HepG2 (cell line): ENCODE results near the gene RORB. TPM values are rescaled to one million over a fixed set of nuclear protein-coding genes. Genes with fewer than 3 reads are reported as not detected.

Experiments
- ATAC-seq: fragments of 200-7000 bp; cut with Tn5 transposase; 3 replicates; pipeline ENCODE4 v1.9.1; 2020; ENCODE audit warnings: mild to moderate bottlenecking, moderate library complexity
- BruUV-seq: library from RNA; stranded (reverse); fragments of 400-500 nt; replicated peaks from 2 replicates; lab custom pipeline; 2021; lab: Mats Ljungman, UMichigan
- CTCF ChIA-PET: fragments of 300-600 bp; formaldehyde crosslinking; extraction: SDS; loops from one replicate; lab custom pipeline; 2021; ENCODE audit warnings: low total read pairs, inconsistent platforms, low intra/inter-chr PET ratio; lab: Yijun Ruan, JAX
- POLR2A ChIA-PET: fragments of 350-600 bp; sonication (Branson Sonifier 250); formaldehyde crosslinking; loops from one replicate; lab custom pipeline; 2020; ENCODE audit warnings: antibody characterized with exemption, inconsistent platforms; lab: Yijun Ruan, JAX
- DNase-seq: peaks from one replicate; pipeline ENCODE4 v3.0.0-alpha.2; 2015; ENCODE audit warnings: low spot score
- FAIRE-seq: peaks from 3 replicates; lab custom pipeline; 2011; peaks lifted over from hg19 to GRCh38; lab: Jason Lieb, UNC
- H2AFZ ChIP-seq: one replicate; pipeline ENCODE4 v1.6.1; 2011; ENCODE audit warnings: low read length, inconsistent platforms
- H3K27ac ChIP-seq: fragments of 300-600 bp; 3 replicates; pipeline ENCODE4 v1.8.0; 2011; ENCODE audit warnings: mixed run types, mild to moderate bottlenecking, mixed read lengths, low read length, inconsistent platforms; ENCODE audit not compliant: insufficient read depth; ENCODE audit errors: extremely low read length
- H3K27me3 ChIP-seq, 2 experiments: fragments of 200-600 bp in 1 of 2; 2 replicates in 1 of 2; 3 replicates in 1 of 2; pipeline versions ENCODE4 v1.6.0 to v1.8.0; 2011; ENCODE audit warnings: low read length in 2 of 2, mild to moderate bottlenecking in 2 of 2, moderate library complexity in 2 of 2, inconsistent platforms in 1 of 2; ENCODE audit not compliant: insufficient read depth in 2 of 2, control insufficient read depth in 1 of 2
- H3K36me3 ChIP-seq, 2 experiments: fragments of 200-600 bp in 1 of 2; replicated peaks in 1 of 2; 2 replicates in 1 of 2; 3 replicates in 1 of 2; pipeline versions ENCODE4 v1.5.1 to v1.8.0; 2011; ENCODE audit warnings: low read length in 2 of 2, inconsistent platforms in 1 of 2; ENCODE audit not compliant: insufficient read depth in 2 of 2, control insufficient read depth in 1 of 2
- H3K4me1 ChIP-seq: 2 replicates; pipeline ENCODE4 v1.5.1; 2012; ENCODE audit warnings: low read length, inconsistent platforms; ENCODE audit not compliant: insufficient read depth
- H3K4me2 ChIP-seq: 2 replicates; pipeline ENCODE4 v1.6.0; 2011; ENCODE audit warnings: low read depth, low read length, inconsistent platforms
- H3K4me3 ChIP-seq, 3 experiments: fragments of 200-600 bp in 1 of 3; sonication (generic), shearing (Covaris generic) in 1 of 3; replicated peaks in 1 of 3; 2 replicates each; pipeline ENCODE4 v1.5.1; 2011 to 2016; ENCODE audit warnings: low read length in 3 of 3, inconsistent platforms in 2 of 3, low read depth in 2 of 3, mild to moderate bottlenecking in 2 of 3, control low read depth in 1 of 3, mixed read lengths in 1 of 3; ENCODE audit not compliant: insufficient read depth in 1 of 3
- H3K79me2 ChIP-seq: one replicate; pipeline ENCODE4 v1.6.1; 2011; ENCODE audit warnings: low read length, inconsistent platforms; ENCODE audit not compliant: insufficient read depth
- H3K9ac ChIP-seq: 2 replicates; pipeline ENCODE4 v1.6.0; 2011; ENCODE audit warnings: mild to moderate bottlenecking, low read depth, low read length, inconsistent platforms; ENCODE audit not compliant: insufficient read depth
- H3K9me3 ChIP-seq: 2 replicates; pipeline ENCODE4 v1.5.1; 2012; ENCODE audit warnings: mild to moderate bottlenecking, low read length
- H4K20me1 ChIP-seq: 2 replicates; pipeline ENCODE4 v1.6.0; 2011; ENCODE audit warnings: inconsistent platforms, mild to moderate bottlenecking, low read length, moderate library complexity; ENCODE audit not compliant: insufficient read depth
- ATF3 ChIP-seq: sonication (generic); formaldehyde crosslinking; IDR thresholded peaks from 2 replicates; pipeline ENCODE4 v1.4.0; 2020; ENCODE audit warnings: missing genetic modification reagents
- CBX2 ChIP-seq, 2 experiments: fragments of 200-600 bp in 1 of 2; sonication (generic); formaldehyde crosslinking in 1 of 2; IDR thresholded peaks; 2 replicates each; pipeline versions ENCODE4 v1.7.0 to v1.8.1; 2018 to 2022; ENCODE audit warnings: low read depth in 2 of 2, low read length in 1 of 2, mild to moderate bottlenecking in 1 of 2, missing genetic modification reagents in 1 of 2
- IKZF4 ChIP-seq: sonication (generic); formaldehyde crosslinking; IDR thresholded peaks from 2 replicates; pipeline ENCODE4 v1.5.1; 2020; ENCODE audit warnings: borderline replicate concordance, mild to moderate bottlenecking, low read depth, missing genetic modification reagents; ENCODE audit errors: not compliant biosample characterization
- MAZ ChIP-seq, 2 experiments: sonication (generic) in 1 of 2; formaldehyde crosslinking in 1 of 2; IDR thresholded peaks; 2 replicates each; pipeline versions ENCODE4 v1.5.0 to v1.6.1; 2012 to 2020; ENCODE audit warnings: low read depth in 2 of 2, mild to moderate bottlenecking in 2 of 2, borderline replicate concordance in 1 of 2, improper control_type of control experiment in 1 of 2, low read length in 1 of 2, missing genetic modification reagents in 1 of 2, moderate library complexity in 1 of 2
- ZSCAN30 ChIP-seq: sonication (generic); formaldehyde crosslinking; IDR thresholded peaks from 2 replicates; pipeline ENCODE4 v1.5.0; 2020; ENCODE audit warnings: mild to moderate bottlenecking, missing genetic modification reagents
- WGBS: methylation state at CpG from one replicate; pipeline ENCODE4 v1.1.6; 2017; ENCODE audit warnings: low lambda C conversion rate; 5-methylcytosine and 5-hydroxymethylcytosine counted together
- in situ Hi-C: cut with HindIII; loops from 2 replicates; pipeline ENCODE4 v1.10.0; 2017; ENCODE audit warnings: low pct_unique_long_range_greater_than_20kb; ENCODE audit not compliant: extremely low pct_ligation_motif_present
- intact Hi-C: fragments of 100-400 bp; cut with micrococcal nuclease; formaldehyde crosslinking; loops from one replicate; pipeline ENCODE4 v1.10.0; 2022; ENCODE audit not compliant: unreplicated experiment
- polyA plus RNA-seq, 8 experiments: library from polyadenylated mRNA; depleted of rRNA in 3 of 8; stranded (reverse) in 7 of 8; unstranded in 1 of 8; fragments of >200 nt; fragmentation: Illumina TruSeq in 4 of 8; extraction: Trizol in 4 of 8; gene quantifications; 2 replicates each; pipeline versions ENCODE4 v1.2.1 to v1.2.3, GENCODE V29; 2011 to 2016; ENCODE audit warnings: low read depth in 4 of 8, missing spikeins in 1 of 8, mixed read lengths in 1 of 8; ENCODE audit not compliant: insufficient read depth in 1 of 8
- total RNA-seq, 5 experiments: library from RNA; depleted of rRNA; stranded (reverse); fragments of >200 nt; fragmentation: Illumina TruSeq; extraction: Trizol; gene quantifications; 2 replicates each; pipeline ENCODE4 v1.2.3, GENCODE V29; 2016; ENCODE audit warnings: low read depth in 1 of 5
- TF ChIP-seq, protein P1 (sequence below): sonication (generic); formaldehyde crosslinking; IDR thresholded peaks from 2 replicates; pipeline ENCODE4 v1.8.0; 2022; ENCODE audit warnings: mild to moderate bottlenecking, missing genetic modification reagents
- TF ChIP-seq, protein P2 (sequence below): IDR thresholded peaks from 2 replicates; pipeline ENCODE4 v1.4.0; 2020; ENCODE audit warnings: mild to moderate bottlenecking, missing genetic modification reagents
- TF ChIP-seq, protein P3 (sequence below): sonication (generic); formaldehyde crosslinking; IDR thresholded peaks from 2 replicates; pipeline ENCODE4 v1.5.0; 2020; ENCODE audit warnings: missing genetic modification reagents, mild to moderate bottlenecking, borderline replicate concordance

Gene RORB
- total and polyA plus RNA-seq, 2 of the 13 experiments (the other 11 are each of a cell fraction or from before 2014, with no cell fraction given) = not detected

DNA sequence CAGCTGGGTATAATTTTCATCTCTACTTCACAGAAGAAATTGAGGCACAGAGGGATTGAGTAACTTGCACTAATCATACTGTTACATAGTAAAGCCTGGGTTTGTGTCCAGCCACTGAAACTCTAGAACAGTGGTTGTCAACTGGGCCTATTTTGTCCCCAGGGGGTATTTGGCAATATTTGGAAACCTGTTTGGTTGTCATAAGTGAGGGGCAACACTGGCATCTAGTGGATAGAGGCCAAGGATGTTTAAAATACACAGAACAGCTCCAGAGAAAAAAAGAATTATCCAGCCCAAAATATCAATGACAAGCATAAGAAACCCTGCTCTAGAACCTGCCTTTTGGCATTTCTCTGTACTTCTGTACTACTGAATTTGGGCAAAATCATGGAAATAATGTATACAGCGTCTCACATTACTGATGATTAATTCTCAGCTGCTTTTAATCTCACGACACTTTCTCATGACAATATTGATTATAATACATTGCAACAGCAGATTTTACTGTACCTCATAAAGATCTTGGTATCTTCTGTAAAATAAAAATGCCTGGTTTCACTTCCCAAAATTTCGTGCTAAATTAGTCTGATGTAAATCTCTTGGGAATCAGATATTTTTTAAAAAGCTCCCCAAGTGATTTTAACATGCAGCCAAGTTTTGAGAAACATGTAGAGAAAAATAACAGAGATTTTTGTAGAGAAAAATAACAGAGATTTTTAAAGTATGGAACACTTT, 112.7 kb downstream of the RORB start:
- Histone ChIP-seq H2AFZ (no peak overlapping the region), H3K9ac (no peak overlapping the region), H3K4me3 (no peak overlapping the region), H3K27ac (no peak overlapping the region), H4K20me1 (no peaks in the 10 kb centered on the region), H3K9me3 (no peaks in the 10 kb centered on the region), H3K36me3 (no peaks in the 10 kb centered on the region), H3K4me1 (no peaks in the 10 kb centered on the region), H3K27me3 (0 out of 5 replicates have a peak, but pooled peaks cover 0 to 2% of the 10 kb centered on the region in 2 experiments), H3K79me2 (no peaks in the 10 kb centered on the region), H3K4me2 (no peak overlapping the region)
- WGBS = 0% methylated on average over 3 of the region's 3 CpGs
- POLR2A ChIA-PET = no interaction called here
- FAIRE-seq (no peak), DNase-seq (no peak), ATAC-seq (no peak)
- no TSS peak for BruUV-seq
- in situ Hi-C loops = no loop called here
- CTCF ChIA-PET = no interaction called here
- no peak for TF ChIP-seq IKZF4 (CRISPR knock-in tag)
- TF ChIP-seq, protein P1, sequence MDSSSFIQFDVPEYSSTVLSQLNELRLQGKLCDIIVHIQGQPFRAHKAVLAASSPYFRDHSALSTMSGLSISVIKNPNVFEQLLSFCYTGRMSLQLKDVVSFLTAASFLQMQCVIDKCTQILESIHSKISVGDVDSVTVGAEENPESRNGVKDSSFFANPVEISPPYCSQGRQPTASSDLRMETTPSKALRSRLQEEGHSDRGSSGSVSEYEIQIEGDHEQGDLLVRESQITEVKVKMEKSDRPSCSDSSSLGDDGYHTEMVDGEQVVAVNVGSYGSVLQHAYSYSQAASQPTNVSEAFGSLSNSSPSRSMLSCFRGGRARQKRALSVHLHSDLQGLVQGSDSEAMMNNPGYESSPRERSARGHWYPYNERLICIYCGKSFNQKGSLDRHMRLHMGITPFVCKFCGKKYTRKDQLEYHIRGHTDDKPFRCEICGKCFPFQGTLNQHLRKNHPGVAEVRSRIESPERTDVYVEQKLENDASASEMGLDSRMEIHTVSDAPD (CRISPR knock-in tag) = no peak
- TF ChIP-seq, protein P2, sequence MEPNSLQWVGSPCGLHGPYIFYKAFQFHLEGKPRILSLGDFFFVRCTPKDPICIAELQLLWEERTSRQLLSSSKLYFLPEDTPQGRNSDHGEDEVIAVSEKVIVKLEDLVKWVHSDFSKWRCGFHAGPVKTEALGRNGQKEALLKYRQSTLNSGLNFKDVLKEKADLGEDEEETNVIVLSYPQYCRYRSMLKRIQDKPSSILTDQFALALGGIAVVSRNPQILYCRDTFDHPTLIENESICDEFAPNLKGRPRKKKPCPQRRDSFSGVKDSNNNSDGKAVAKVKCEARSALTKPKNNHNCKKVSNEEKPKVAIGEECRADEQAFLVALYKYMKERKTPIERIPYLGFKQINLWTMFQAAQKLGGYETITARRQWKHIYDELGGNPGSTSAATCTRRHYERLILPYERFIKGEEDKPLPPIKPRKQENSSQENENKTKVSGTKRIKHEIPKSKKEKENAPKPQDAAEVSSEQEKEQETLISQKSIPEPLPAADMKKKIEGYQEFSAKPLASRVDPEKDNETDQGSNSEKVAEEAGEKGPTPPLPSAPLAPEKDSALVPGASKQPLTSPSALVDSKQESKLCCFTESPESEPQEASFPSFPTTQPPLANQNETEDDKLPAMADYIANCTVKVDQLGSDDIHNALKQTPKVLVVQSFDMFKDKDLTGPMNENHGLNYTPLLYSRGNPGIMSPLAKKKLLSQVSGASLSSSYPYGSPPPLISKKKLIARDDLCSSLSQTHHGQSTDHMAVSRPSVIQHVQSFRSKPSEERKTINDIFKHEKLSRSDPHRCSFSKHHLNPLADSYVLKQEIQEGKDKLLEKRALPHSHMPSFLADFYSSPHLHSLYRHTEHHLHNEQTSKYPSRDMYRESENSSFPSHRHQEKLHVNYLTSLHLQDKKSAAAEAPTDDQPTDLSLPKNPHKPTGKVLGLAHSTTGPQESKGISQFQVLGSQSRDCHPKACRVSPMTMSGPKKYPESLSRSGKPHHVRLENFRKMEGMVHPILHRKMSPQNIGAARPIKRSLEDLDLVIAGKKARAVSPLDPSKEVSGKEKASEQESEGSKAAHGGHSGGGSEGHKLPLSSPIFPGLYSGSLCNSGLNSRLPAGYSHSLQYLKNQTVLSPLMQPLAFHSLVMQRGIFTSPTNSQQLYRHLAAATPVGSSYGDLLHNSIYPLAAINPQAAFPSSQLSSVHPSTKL (CRISPR knock-in tag) = no peak
- no peak for TF ChIP-seq CBX2 (IDR thresholded peaks at IDR 0.05; ENCODE audit: low read depth, low read length)
- TF ChIP-seq CBX2 (CRISPR knock-in tag; IDR thresholded peaks at IDR 0.05; ENCODE audit: low read depth) = no peak
- no peak for TF ChIP-seq MAZ (IDR thresholded peaks at IDR 0.05; ENCODE audit: borderline replicate concordance, low read depth, low read length)
- no peak for TF ChIP-seq MAZ (CRISPR knock-in tag; IDR thresholded peaks at IDR 0.05; ENCODE audit: low read depth)
- TF ChIP-seq ATF3 (CRISPR knock-in tag) = no peak
- TF ChIP-seq, protein P3, sequence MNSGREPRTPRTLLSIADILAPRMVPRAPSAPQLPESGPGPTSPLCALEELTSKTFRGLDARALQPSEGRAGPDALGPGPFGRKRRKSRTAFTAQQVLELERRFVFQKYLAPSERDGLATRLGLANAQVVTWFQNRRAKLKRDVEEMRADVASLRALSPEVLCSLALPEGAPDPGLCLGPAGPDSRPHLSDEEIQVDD (CRISPR knock-in tag) = no peak
- no peak for TF ChIP-seq ZSCAN30 (CRISPR knock-in tag)
- intact Hi-C loops = no loop called here
